Mesothelial cell of epicardium (in vitro differentiated cells): ENCODE measurements around the gene MST1R. TPM values are rescaled to one million over a fixed set of nuclear protein-coding genes. Genes with fewer than 3 reads are reported as not detected.
"Not testable (repeated sequence)": the region's sequence is repeated elsewhere in the genome, so short reads cannot be mapped to it uniquely, and the experiment has no call there.

Source experiments
- DNase-seq, 2 experiments: peaks; one replicate each; pipeline ENCODE4 v3.0.0; 2021; ENCODE audit warnings: low spot score in 2 of 2; ENCODE audit not compliant: unreplicated experiment in 2 of 2
- H3K27ac Mint-ChIP-seq: 2 replicates; pipeline ENCODE4 v1.8.0; 2021; ENCODE audit warnings: mixed read lengths
- H3K27me3 Mint-ChIP-seq: 2 replicates; pipeline ENCODE4 v1.8.0; 2021; ENCODE audit warnings: low read depth, mixed read lengths
- H3K36me3 Mint-ChIP-seq: 2 replicates; pipeline ENCODE4 v1.8.0; 2021; ENCODE audit warnings: mixed read lengths
- H3K4me1 Mint-ChIP-seq: 2 replicates; pipeline ENCODE4 v1.8.0; 2021; ENCODE audit warnings: mixed read lengths
- H3K4me3 Mint-ChIP-seq: 2 replicates; pipeline ENCODE4 v1.8.0; 2021; ENCODE audit warnings: mild to moderate bottlenecking, moderate library complexity, mixed read lengths
- H3K9me3 Mint-ChIP-seq: 2 replicates; pipeline ENCODE4 v1.8.0; 2021; ENCODE audit warnings: mixed read lengths
- total RNA-seq: library from RNA; stranded (reverse); gene quantifications from 3 replicates; pipeline ENCODE4 v1.2.1, GENCODE V29; 2021
- TF ChIP-seq, protein P1 (sequence below): fragments of 200-600 bp; sonication (generic); IDR thresholded peaks from one replicate; pipeline ENCODE4 v1.5.0; 2021; ENCODE audit warnings: antibody characterized with exemption; ENCODE audit not compliant: unreplicated experiment

MST1R gene
- total RNA-seq, 1 donor from 2014 or later: 7.0 TPM

DNA sequence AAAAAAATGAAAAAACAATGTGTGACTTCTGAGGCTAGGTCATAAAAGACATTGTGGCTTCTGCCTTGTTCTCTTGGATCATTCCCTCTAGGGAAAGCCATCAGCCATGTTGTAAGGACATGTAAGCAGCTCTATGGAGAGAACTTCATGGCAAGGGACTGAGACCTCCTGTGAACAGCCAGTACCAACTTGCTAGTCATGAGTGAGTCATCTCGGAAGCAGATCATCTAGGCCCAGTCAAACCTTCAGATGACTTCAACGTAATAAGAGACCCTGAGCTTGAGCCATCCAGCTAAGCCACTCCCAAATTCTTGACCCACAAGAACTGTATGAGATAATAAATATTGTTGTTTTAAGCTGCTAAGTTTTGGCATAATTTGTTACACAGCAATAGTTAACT lies 21.0 kb upstream of the MST1R start:
- H3K4me3 Mint-ChIP-seq: no peak overlapping the region
- peaks cover 1% of the 10 kb centered on the region for H3K36me3 Mint-ChIP-seq
- DNase-seq: no peak

DNA sequence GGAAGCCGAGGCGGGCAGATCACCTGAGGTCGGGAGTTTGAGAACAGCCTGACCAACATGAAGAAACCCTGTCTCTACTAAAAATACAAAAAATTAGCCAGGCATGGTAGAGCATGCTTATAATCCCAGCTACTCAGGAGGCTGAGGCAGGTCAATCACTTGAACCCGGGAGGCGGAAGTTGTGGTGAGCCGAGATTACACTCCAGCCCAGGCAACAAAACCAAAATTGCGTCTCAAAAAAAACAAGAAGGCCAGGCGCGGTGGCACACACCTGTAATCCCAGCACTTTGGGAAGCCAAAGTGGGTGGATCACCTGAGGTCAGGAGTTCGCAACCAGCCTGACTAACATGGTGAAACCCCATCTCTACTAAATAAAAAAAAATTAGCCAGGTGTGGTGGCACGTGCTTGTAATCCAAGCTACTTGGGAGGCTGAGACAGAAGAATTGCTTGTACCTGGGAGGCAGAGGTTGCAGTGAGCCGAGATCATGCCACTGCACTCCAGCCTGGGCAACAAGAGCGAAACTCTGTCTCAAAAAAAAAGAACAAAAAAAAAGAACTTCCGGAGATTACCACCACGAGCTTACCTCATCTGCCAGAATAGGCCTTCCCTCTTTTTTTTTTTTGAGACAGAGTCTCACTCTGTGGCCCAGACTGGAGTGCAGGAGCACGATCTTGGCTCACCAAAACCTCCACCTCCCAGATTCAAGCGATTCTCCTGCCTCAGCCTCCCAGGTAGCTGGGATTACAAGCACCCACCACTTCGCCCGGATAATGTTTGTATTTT lies 14.3 kb upstream of the MST1R start:
- not testable (repeated sequence) for H3K9me3 Mint-ChIP-seq, H3K27me3 Mint-ChIP-seq, H3K4me1 Mint-ChIP-seq, H3K4me3 Mint-ChIP-seq, H3K27ac Mint-ChIP-seq, H3K36me3 Mint-ChIP-seq, DNase-seq

More for the DNA sequence above, 21.0 kb upstream of the MST1R start:
- H3K27ac Mint-ChIP-seq: no peak overlapping the region
- peaks cover 8% of the 10 kb centered on the region for H3K4me1 Mint-ChIP-seq
- TF ChIP-seq, protein P1, sequence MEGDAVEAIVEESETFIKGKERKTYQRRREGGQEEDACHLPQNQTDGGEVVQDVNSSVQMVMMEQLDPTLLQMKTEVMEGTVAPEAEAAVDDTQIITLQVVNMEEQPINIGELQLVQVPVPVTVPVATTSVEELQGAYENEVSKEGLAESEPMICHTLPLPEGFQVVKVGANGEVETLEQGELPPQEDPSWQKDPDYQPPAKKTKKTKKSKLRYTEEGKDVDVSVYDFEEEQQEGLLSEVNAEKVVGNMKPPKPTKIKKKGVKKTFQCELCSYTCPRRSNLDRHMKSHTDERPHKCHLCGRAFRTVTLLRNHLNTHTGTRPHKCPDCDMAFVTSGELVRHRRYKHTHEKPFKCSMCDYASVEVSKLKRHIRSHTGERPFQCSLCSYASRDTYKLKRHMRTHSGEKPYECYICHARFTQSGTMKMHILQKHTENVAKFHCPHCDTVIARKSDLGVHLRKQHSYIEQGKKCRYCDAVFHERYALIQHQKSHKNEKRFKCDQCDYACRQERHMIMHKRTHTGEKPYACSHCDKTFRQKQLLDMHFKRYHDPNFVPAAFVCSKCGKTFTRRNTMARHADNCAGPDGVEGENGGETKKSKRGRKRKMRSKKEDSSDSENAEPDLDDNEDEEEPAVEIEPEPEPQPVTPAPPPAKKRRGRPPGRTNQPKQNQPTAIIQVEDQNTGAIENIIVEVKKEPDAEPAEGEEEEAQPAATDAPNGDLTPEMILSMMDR: no peak
- no peaks in the 10 kb centered on the region for H3K27me3 Mint-ChIP-seq
- no peaks in the 10 kb centered on the region for H3K9me3 Mint-ChIP-seq

DNA sequence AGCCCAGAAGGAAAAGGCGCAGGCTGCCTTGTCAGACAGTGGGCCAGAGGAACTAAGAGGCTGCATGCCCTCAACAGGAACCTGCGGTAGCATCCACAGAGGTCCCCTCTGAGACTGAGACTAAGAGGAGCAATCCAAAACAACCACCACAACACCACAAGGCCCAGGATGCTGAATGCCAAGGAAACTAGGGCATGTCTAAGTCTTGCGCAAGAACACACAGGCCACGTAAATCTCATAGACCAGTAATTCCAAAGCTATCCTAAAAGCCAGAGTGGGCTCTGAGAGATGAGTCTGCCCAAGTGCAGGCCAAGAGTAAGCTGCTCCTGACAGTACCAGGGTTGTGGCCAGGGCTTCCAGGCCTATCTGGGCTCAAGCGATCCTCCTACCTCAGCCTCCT lies 13.0 kb upstream of the MST1R start:
- H3K36me3 Mint-ChIP-seq: peaks cover 6% of the 10 kb centered on the region

DNA sequence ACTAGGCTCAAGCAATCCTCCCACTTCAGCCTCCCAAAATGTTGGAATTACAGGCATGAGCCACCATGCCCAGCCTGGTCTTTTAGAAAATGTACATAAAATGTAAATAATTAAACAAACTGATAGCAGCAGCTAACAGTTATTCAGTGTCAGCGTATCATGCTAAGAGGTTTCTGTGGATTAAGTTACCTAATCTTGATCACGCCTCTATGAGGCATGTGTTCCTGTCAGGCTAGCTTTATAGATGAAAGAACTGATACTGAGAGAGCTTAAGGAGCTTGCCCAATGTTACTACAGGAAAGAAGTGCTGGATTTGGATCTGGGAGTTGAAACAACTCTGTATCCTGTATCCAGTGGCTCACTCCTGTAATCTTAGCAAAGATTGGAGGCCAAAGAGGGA lies 11.2 kb upstream of the MST1R start:
- TF ChIP-seq, protein P1: no peak
- peaks cover 17% of the 10 kb centered on the region for H3K27me3 Mint-ChIP-seq
- DNase-seq: no peak
- no peaks in the 10 kb centered on the region for H3K9me3 Mint-ChIP-seq
- peaks cover 11% of the 10 kb centered on the region for H3K36me3 Mint-ChIP-seq
- H3K4me3 Mint-ChIP-seq: no peak overlapping the region
- H3K4me1 Mint-ChIP-seq: no peaks in the 10 kb centered on the region
- no peak overlapping the region for H3K27ac Mint-ChIP-seq

More for the DNA sequence above, 13.0 kb upstream of the MST1R start:
- Mint-ChIP-seq H3K4me3 (no peak overlapping the region), H3K27me3 (peaks cover 2% of the 10 kb centered on the region), H3K4me1 (no peaks in the 10 kb centered on the region), H3K27ac (no peak overlapping the region), H3K9me3 (no peaks in the 10 kb centered on the region)
- TF ChIP-seq, protein P1: no peak
- no peak for DNase-seq

DNA sequence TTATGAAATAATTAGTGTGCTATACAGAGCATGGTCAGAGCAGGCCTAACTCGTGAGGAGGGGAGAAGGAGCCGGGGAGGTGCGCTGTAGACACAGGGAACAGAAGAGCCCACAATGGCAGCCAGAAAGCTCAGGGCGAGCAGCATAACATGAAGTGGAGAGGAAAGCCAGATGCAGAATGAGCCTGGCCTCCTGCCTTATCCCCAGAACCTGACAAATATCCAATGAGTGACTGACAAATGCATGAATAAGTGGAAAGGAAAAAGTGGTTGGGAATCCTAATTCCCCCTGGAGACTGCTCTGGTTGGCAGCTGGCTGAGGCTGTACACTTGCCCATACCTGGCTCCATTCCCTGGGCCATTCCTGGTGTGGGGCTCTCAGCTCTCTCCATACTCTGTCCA lies 9.2 kb upstream of the MST1R start:
- Mint-ChIP-seq H3K27me3 (peaks cover 21% of the 10 kb centered on the region), H3K4me3 (no peak overlapping the region), H3K36me3 (peaks cover 13% of the 10 kb centered on the region), H3K27ac (no peak overlapping the region), H3K4me1 (no peaks in the 10 kb centered on the region), H3K9me3 (no peaks in the 10 kb centered on the region)
- TF ChIP-seq, protein P1: no peak
- DNase-seq: no peak

DNA sequence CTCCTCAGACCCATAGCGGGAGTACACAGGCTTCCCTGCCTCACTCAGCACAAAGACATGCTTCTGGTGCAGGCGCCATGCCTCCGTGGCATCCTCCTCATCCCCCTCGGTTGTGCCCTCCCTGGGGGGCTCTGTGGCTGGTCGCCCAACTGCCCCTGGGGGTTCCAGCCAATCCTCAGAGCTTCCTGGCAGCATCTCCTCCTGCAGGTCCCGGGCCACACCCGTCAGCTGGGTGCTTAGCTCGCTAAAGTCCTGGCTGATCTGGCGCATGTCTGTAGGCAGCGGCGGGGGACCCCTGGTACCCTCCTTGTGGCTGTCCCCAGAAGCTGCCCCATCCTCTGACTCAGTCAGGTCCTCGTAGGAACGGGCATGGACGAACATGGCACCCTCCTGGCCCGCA lies 7.9 kb upstream of the MST1R start:
- no peak for DNase-seq
- no peak overlapping the region for H3K4me3 Mint-ChIP-seq
- H3K27ac Mint-ChIP-seq: no peak overlapping the region

More for the DNA sequence above, 7.9 kb upstream of the MST1R start:
- no peaks in the 10 kb centered on the region for H3K4me1 Mint-ChIP-seq
- peaks cover 13% of the 10 kb centered on the region for H3K36me3 Mint-ChIP-seq
- TF ChIP-seq, protein P1: no peak
- no peaks in the 10 kb centered on the region for H3K9me3 Mint-ChIP-seq
- H3K27me3 Mint-ChIP-seq: peaks cover 21% of the 10 kb centered on the region
